LNCAP (cell line): ENCODE measurements around the gene SLC28A2.
A peak's percentile ranks its signal among the peaks of the same experiment; 100 is the strongest.

Experiments
- TF ChIP-seq, protein P1 (sequence below): fragments of 450-650 bp; IDR thresholded peaks from 2 replicates; pipeline ENCODE4 v1.5.1; 2017; ENCODE audit warnings: mild to moderate bottlenecking

SLC28A2 gene, protein sequence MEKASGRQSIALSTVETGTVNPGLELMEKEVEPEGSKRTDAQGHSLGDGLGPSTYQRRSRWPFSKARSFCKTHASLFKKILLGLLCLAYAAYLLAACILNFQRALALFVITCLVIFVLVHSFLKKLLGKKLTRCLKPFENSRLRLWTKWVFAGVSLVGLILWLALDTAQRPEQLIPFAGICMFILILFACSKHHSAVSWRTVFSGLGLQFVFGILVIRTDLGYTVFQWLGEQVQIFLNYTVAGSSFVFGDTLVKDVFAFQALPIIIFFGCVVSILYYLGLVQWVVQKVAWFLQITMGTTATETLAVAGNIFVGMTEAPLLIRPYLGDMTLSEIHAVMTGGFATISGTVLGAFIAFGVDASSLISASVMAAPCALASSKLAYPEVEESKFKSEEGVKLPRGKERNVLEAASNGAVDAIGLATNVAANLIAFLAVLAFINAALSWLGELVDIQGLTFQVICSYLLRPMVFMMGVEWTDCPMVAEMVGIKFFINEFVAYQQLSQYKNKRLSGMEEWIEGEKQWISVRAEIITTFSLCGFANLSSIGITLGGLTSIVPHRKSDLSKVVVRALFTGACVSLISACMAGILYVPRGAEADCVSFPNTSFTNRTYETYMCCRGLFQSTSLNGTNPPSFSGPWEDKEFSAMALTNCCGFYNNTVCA

DNA sequence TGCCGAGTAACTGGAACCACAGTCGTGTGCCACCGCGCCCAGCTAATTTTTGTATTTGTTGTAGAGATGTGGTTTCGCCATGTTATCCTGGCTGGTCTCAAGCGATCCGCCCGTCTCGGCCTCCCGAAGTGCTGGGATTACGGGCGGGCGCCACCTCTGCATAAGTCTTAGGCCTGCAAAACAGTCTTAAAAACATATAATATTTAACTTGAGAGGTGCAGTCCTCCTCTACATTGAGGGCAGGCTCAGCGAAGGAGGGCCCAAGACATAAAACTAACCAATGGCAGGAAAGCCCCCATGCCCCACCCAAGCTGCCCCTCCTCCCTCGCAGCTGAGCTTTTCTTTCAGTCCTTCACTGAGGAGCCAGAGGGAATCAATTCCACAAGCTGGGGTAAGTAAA is at the start of gene SLC28A2:
TSS of gene SLC28A2 (plus strand) at position 347 of the 400 bp plus-strand sequence. CDS start 982 bp downstream, outside the sequence.
- TF ChIP-seq, protein P1, sequence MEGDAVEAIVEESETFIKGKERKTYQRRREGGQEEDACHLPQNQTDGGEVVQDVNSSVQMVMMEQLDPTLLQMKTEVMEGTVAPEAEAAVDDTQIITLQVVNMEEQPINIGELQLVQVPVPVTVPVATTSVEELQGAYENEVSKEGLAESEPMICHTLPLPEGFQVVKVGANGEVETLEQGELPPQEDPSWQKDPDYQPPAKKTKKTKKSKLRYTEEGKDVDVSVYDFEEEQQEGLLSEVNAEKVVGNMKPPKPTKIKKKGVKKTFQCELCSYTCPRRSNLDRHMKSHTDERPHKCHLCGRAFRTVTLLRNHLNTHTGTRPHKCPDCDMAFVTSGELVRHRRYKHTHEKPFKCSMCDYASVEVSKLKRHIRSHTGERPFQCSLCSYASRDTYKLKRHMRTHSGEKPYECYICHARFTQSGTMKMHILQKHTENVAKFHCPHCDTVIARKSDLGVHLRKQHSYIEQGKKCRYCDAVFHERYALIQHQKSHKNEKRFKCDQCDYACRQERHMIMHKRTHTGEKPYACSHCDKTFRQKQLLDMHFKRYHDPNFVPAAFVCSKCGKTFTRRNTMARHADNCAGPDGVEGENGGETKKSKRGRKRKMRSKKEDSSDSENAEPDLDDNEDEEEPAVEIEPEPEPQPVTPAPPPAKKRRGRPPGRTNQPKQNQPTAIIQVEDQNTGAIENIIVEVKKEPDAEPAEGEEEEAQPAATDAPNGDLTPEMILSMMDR: no peak

DNA sequence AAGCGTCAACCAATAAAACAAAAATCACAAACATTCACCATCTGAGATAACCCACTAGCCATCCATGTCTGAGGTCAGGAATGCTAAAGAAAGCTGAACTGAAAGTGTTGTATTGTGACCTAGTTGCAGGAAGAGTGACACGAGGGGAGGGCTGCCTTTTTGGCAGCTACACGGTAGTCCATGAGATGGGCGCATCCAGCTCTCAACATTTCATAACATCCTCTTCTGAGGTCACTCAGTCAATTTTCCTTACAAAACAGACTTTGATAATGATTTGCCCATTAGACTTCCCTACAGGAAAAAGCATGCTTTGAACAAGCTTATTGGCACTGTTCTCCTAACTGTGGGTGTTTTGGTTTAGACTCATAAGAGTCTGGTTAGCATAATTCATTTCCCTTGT is 48.9 kb upstream of the SLC28A2 start:
- TF ChIP-seq, protein P1: no peak

DNA sequence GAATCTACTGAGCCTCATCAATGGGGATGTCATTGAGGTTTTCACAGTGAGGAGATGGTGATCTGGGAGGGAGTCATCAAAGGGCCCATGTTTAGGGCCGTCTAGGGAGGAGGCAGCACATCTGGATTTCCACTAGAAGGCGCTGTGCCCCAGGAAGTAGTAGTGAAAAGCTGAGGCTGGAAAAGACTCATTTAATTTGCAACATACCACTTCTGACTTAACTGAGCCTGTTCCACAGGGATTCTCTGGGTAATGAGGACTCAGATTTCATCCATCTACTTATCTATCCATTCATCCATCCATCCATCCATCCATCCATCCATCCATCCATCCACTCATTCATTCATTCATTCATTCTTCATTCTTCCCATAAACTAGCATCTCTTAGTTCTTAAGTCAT is 46.8 kb upstream of the SLC28A2 start:
- TF ChIP-seq, protein P1: peak; percentile 96

DNA sequence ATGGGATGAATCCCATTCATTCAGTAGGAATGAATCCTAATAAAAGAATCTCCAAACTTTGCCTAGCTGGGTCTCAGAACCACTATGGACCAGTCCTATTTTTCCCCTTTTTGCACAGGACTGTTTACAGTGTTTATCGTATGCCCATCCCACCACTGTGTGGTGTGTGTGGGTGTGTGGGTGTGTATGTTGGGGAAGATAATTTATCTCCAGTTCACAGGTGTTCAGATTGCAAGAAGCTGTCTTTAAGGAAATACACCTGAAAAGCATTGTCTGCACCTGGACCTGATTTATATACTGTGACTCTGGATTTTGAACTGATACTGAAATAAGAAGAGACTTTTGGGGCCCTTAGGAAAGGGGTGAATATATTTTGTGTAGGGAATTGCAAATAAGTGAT is 39.5 kb upstream of the SLC28A2 start:
- TF ChIP-seq, protein P1: no peak

DNA sequence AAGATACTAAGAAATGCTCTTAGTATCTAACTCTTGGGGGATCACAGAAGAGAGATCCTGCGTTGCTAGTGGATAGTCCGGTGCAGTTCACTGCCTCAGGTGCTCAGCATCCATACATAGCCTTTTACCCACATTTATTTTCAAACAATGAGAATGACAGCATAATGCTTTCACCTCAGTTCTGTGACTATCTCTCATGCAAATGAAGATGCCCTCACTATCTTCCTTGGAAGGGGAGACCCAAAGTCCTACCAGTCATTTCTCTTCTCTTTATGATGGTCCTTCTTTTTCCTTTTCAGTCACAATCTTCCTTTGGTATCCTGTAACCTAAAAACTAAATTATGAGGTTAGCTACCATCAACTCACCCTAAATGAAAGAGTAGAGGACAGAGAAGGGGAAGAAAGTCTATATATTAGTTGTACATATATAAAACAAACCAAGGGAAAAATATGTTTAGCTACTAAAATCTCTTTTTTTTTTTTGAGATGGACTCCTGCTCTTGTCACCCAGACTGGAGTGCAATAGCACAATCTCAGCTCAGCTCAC is 30.9 kb upstream of the SLC28A2 start:
- TF ChIP-seq, protein P1: no peak

DNA sequence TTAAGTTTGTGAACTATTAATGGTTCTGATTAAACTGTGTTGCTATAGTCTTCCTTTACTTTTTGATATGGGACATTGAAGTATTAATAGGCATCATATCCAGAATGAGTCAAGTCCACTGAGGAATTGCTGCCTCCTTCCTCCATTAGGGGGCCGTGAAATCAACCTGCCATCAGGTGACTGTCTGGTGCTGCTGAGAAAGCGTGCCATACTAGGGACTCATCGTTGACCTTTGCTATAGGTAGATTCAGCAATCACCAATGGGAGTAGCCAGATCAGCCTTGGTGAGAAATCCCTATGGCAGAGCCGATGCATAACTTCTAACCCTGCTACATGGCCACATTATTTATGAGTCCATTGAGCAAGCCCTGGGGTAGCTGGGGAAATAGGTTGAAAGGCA is 30.1 kb upstream of the SLC28A2 start:
- TF ChIP-seq, protein P1: no peak

DNA sequence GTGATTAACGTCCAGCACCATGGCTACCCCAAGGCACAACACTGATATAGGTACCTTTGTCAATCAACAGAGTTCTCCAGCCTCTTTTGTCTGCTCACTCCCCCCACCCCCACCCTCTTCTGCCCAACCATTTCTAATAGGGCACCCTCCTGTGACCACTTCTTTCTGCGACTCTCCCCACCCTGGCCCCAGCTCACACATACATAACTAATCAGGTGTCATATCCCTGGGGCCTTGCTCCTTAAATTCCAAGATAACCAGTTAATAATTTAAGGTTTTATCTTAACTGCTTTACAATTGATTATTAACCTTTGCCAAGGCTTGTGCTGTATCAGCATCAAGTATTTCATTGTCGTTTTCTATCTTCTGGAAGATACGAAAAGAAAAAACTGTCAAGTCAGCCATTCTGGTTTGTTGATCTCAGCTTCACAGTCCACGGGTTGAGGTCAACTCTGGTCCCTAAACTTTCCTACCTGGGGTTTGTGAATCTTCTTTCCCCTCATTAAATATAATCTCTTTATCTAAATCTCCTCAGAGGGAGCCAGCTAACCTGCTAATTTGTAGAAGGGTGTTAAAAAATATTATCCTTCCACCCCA is 27.3 kb upstream of the SLC28A2 start:
- TF ChIP-seq, protein P1: no peak
